HG02938 (cell line): ENCODE data around the gene CDV3.

Experiments
- ATAC-seq: cut with Tn5 transposase; IDR thresholded peaks from one replicate; pipeline ENCODE4 v1.9.1; 2021; ENCODE audit warnings: mild to moderate bottlenecking, moderate library complexity; ENCODE audit not compliant: unreplicated experiment

CDV3 gene

GRCh38 chr3:133568294-133569014, 5.0 kb upstream of the CDV3 start:
- ATAC-seq: no peak

DNA sequence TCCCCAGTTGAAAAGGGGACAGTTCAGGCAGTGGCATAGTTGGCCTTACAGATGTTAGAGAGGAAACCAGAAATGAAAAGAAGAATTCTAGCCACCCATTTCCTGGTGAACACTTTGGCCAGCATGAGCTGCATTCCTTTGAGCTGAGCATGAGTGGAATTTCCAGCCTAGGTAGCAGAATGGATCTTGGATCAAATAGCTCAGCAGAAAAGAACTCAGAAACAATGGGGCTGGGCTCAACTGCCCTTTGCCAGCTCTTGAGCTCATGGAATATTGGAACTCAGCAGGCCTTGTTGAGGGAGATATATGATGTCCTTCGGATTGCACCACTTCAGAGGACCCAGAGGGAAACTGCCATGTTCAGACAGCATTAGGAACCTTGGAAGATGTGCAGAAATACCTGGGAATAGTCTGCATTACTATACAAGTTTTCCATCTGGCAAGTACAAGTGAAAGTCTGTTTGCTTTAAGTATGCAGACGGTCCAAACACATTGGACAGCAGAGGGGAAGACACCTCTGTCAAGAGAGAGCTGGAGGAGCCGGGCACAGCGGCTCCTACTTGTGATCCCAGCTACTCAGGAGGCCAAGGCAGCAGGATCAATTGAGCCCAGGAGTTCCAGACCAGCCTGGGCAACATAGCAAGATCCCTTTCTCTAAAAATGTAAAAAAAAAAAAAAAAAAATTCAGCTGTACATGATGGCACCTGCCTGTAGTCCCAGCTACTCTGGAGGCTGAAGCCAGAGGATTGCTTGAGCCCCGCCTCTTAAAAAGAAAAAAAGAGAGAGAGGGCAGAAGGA, 3.1 kb upstream of the CDV3 start:
- ATAC-seq: no peak

DNA sequence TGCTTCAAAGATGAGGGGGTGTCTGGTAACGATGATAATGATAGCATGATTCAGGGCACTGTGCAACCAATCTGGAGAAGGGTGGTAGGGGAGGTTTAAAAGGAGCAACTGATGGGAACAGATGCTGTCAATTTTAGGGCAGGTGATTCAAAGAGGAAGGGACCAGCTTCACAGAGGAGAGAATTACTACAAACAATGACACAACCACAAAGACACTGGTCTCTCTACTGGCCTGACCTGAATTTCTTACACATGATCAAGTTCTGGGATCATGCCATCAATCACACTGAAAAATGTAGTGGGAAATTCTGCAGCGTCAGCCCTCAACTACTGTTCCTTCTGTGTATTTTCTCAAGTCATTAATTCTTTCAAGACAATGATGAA, 2.6 kb upstream of the CDV3 start:
- ATAC-seq: no peak

GRCh38 chr3:133572158-133573053, 1.1 kb upstream of the CDV3 start:
- peak; percentile 27 for ATAC-seq

GRCh38 chr3:133573054-133573628, 345 bp upstream of the CDV3 start:
- peak; percentile 68 for ATAC-seq

GRCh38 chr3:133574260-133574881, 885 bp downstream of the CDV3 start:
- ATAC-seq: peak; percentile 23

DNA sequence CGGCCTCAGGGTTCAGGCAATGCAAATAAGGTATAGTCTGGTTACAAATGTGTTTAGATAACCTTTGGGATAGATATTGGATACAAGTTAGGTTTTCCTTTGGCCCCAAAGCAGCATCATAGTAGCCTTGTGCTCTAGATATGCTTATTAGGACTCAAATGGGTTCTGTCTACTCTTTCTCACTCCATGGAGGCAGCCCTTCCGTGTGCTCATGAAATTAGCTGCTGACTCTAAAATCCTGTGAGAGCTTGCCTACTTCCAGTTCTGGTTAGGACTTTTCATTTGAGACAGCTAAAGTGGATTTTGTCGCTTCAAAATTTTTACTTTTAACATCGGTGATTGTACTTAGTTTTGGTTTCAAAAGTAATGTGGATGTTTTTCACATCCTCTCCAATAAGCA, 1.6 kb downstream of the CDV3 start:
- no peak for ATAC-seq

DNA sequence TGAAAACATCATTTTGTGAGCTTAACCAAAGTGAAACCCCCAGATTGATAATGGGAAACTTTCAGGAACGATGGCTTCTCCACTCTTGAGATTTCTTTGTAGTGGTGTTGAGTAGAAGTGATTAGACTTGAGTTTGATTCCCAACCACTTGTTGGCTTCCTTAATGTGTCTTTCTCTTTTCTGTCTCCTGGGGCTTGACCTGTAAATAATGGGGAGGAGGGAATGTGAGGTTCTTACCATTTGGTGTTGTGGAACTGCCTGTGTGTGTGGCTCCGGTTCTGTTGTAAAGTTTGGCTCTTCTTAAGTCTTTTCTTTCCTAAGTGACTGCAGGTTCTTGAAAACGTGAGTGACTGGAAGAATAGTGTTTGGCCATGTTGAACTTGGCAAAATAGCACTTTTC, 2.7 kb downstream of the CDV3 start:
- ATAC-seq: no peak

DNA sequence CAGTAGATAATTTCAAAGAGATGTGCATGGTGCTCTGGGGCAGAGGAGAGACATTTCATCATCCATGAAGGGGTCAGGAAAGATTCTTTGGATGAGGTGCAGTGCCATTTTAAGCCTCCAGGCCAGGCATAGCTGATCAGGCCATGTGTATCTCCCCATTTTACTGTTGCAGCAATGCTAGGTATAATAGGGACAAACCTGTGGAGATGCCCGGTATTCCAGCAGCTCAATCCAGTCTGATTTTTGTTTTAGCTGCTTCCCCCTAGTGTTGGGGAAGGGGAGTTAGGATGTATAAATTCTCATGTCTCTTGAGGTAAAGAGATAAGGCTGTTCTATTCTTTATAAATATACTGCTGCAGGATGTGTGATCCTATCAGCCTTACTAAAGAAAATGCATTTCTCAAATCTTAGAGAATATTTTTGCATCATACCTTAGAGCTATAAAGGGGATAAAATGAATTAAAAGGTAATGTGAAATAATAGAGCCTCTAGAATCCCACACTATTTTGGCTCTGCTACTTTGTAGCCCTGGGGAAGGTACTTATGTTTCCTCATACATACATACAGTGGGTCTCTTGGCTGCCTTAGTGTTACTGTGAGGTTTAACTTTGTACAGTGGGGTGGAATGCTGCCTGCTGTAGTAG, 5.2 kb downstream of the CDV3 start:
- ATAC-seq: no peak

GRCh38 chr3:133583396-133583795, 9.9 kb downstream of the CDV3 start:
- no peak for ATAC-seq

DNA sequence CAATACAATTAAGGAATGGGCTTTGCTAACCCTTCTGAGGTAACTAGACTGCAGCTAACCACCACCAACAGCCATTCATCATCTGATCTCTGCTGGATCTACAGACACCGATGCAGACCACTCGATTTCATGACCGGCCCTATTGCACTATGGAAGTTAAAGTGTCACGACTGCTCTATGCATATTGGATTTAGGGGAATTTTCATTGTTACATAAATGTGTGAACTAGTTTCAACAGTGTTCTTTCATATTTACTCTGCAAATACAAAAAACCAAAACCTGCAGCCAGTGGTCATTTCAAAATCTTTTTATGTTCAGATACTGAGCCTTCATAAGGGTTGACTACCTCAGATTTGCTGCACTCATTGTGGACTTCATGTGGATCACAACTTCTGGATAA, 14.5 kb downstream of the CDV3 start:
- no peak for ATAC-seq

DNA sequence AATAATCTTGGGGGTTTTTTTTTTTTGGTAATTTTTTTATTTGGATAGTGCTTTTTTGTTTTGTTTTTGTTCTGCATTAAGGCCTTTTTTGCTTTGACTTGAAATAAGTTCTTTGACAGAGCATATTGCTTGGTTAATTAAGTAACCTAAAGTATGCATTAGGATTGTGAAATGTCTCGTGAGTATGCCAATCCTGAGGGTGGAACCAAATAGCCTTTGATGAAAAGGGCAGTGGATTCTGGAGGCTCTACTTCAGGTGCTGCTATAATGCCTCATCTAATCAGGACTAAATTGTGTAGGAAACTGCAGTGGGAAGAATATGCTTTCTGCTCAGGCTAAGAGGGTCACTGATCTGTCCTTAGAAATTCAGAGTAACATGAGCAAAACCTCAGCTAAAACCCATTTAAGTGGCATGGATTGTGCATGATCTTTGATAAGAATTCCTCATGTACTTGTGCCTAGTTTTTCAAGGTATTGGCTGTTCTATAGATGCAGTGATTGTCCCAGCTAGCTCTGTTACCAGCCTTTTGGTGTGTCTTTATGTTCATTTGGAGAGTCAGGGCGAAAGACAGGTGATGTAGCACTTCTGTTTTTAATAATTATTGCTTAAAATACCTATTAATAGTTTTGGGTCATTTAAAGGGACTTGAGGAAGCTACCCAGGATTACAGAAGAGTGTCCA, 15.4 kb downstream of the CDV3 start:
- no peak for ATAC-seq

DNA sequence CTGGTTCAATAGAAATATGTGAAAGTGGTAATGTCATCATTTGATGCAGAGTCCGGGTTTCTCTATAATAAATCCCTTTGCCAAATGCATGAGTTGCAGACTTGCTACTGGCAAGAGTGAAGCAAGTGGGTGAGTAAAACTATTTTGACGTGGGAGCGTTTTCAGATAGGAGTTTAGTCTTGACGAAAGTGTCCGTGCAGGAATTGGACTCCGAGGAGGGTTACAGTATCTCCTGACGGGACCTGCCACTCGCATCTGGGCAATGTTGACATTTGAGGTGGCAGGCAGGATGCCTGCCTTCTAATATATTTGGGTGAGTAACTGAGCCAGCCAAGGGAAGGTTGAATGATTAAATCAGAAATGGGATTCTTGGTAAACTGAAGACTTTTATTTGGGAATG, 16.0 kb downstream of the CDV3 start:
- ATAC-seq: no peak

GRCh38 chr3:133591271-133591742, 17.8 kb downstream of the CDV3 start:
- ATAC-seq: no peak

- ATAC-seq: no peak
Observed at GRCh38 chr3:133592843-133593242, 19.4 kb downstream of the CDV3 start.

GRCh38 chr3:133593243-133593642, 19.8 kb downstream of the CDV3 start:
- ATAC-seq: no peak

DNA sequence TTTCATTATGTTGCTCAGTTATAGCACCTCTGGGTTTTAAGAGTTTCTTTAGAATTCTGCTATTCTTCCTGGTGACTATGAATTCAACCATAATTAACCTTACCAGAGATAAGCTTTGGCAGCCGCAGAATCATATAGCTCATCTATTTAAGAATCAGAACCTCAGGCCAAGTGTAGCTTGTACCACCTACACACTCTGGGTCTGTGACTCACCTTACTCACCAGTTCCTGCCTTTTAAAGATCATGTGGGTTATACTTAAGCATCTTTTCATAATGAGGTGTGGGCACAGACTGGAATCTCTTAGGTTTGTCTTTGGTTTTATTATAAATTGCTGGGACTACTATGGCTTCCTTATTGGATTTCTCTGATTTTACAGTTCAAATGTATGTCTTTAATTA, 21.9 kb downstream of the CDV3 start:
- no peak for ATAC-seq

DNA sequence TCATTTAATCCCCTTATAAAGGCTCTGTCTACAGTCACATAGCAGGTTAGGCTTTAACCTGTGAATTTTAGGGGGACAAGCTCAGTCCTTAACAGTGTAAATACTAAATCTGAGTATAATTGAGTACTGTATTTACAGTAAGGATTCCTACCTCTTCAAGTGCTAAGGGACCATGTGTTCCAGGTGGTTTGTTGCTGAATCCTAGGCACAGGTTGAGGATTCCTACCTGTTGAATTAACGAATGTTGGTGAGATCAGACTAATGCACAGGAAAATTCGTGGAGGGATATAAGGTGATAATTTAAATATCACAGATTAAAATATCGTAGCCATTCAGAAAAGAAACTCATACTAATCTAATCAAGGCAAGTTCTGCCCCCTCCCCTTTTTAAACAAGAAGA, 24.9 kb downstream of the CDV3 start:
- ATAC-seq: no peak

- no peak for ATAC-seq
Observed at GRCh38 chr3:133599280-133599679, 25.8 kb downstream of the CDV3 start.
